ENCODE measurements around the gene SMIM41. TPM values are rescaled to one million over a fixed set of nuclear protein-coding genes. Genes with fewer than 3 reads are reported as not detected.
A peak's percentile ranks its signal among the peaks of the same experiment; 100 is the strongest.

The SMIM41 gene
- total and polyA plus RNA-seq, 4 donors, result 0.03 to 0.50 (median 0.24) TPM; not detected in 1

DNA sequence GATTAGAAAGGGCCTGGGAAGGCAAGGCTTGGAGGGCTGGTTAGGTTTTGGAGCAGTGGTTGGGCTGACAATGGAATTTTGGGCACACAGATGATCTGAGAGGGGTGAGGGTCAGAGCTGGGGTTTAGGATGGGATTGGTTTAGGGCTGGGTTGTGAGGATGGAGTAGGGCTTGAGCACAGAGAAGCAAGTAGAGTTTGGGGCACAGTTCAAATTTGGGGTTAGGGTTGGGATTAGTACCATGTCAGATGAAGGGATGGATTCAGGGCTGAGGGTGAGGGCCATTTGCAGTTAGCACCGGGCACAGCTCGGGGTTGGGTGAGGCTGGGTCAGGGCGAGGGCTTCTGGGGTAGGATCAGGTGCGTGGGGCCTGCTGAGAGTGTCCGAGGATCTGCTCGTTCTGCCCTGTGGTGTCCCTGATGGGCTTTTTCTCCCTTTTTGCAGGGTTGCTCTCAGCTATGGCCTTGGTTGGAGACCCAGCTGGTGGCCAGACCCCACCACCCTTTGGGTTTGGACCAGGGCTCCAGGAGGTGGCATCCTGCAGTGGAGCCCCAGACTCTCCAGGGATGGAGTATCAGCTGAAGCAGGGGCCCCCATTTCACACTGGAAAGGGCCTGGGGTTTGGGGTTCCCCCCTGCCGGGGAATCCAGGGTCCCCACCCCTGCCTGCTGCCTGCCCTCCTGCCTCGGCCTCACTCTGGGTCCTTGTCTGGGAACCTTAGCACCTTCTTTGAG lies 66.8 kb downstream of the SMIM41 start:
- H3K4me3 ChIP-seq (ENCODE audit: low read depth in 1 of 3, low read length in 3 of 3), result no peak overlapping the region
- H3K9me3 ChIP-seq (ENCODE audit: control insufficient read depth in 4 of 4, low read length in 3 of 4), result no peaks in the 10 kb centered on the region
- H3K9ac ChIP-seq (ENCODE audit: low read depth in 1 of 2, low read length in 2 of 2), result no peak overlapping the region
- no peaks in the 10 kb centered on the region for H3K27me3 ChIP-seq (ENCODE audit: control insufficient read depth in 4 of 4, insufficient read depth in 4 of 4, low read length in 3 of 4)
- no peak for DNase-seq (ENCODE audit: low spot score)
- TF ChIP-seq ATF3 (IDR thresholded peaks at IDR 0.05) (no peak), NR2F2 (IDR thresholded peaks at IDR 0.05) (no peak), TAF1 (conservative IDR thresholded peaks at IDR 0.05) (no peak), RXRA (IDR thresholded peaks at IDR 0.05) (no peak), JUND (IDR thresholded peaks at IDR 0.05) (no peak), MAX (IDR thresholded peaks at IDR 0.05) (no peak), FOXA1 (IDR thresholded peaks at IDR 0.05) (no peak), FOXA2 (IDR thresholded peaks at IDR 0.05) (no peak), GABPA (IDR thresholded peaks at IDR 0.05 in 1 of 2, conservative IDR thresholded peaks at IDR 0.05 in 1 of 2) (no peak)
- TF ChIP-seq, protein P1, sequence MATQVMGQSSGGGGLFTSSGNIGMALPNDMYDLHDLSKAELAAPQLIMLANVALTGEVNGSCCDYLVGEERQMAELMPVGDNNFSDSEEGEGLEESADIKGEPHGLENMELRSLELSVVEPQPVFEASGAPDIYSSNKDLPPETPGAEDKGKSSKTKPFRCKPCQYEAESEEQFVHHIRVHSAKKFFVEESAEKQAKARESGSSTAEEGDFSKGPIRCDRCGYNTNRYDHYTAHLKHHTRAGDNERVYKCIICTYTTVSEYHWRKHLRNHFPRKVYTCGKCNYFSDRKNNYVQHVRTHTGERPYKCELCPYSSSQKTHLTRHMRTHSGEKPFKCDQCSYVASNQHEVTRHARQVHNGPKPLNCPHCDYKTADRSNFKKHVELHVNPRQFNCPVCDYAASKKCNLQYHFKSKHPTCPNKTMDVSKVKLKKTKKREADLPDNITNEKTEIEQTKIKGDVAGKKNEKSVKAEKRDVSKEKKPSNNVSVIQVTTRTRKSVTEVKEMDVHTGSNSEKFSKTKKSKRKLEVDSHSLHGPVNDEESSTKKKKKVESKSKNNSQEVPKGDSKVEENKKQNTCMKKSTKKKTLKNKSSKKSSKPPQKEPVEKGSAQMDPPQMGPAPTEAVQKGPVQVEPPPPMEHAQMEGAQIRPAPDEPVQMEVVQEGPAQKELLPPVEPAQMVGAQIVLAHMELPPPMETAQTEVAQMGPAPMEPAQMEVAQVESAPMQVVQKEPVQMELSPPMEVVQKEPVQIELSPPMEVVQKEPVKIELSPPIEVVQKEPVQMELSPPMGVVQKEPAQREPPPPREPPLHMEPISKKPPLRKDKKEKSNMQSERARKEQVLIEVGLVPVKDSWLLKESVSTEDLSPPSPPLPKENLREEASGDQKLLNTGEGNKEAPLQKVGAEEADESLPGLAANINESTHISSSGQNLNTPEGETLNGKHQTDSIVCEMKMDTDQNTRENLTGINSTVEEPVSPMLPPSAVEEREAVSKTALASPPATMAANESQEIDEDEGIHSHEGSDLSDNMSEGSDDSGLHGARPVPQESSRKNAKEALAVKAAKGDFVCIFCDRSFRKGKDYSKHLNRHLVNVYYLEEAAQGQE (IDR thresholded peaks at IDR 0.05), result no peak
- TF ChIP-seq, protein P2, sequence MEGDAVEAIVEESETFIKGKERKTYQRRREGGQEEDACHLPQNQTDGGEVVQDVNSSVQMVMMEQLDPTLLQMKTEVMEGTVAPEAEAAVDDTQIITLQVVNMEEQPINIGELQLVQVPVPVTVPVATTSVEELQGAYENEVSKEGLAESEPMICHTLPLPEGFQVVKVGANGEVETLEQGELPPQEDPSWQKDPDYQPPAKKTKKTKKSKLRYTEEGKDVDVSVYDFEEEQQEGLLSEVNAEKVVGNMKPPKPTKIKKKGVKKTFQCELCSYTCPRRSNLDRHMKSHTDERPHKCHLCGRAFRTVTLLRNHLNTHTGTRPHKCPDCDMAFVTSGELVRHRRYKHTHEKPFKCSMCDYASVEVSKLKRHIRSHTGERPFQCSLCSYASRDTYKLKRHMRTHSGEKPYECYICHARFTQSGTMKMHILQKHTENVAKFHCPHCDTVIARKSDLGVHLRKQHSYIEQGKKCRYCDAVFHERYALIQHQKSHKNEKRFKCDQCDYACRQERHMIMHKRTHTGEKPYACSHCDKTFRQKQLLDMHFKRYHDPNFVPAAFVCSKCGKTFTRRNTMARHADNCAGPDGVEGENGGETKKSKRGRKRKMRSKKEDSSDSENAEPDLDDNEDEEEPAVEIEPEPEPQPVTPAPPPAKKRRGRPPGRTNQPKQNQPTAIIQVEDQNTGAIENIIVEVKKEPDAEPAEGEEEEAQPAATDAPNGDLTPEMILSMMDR (IDR thresholded peaks at IDR 0.05; ENCODE audit: low read depth, low read length, missing input control), result no peak
- H3K36me3 ChIP-seq (ENCODE audit: control insufficient read depth in 4 of 4, insufficient read depth in 3 of 4, low read depth in 1 of 4, low read length in 3 of 4), result no peaks in the 10 kb centered on the region
- 94% methylated on average over 8 of the region's 8 CpGs for WGBS
- no peaks in the 10 kb centered on the region for H3K4me1 ChIP-seq (ENCODE audit: control insufficient read depth in 4 of 4, insufficient read depth in 4 of 4, low read length in 3 of 4)
- H3K27ac ChIP-seq (ENCODE audit: low read depth in 1 of 2, low read length in 2 of 2), result no peak overlapping the region

- H3K9me3 ChIP-seq (ENCODE audit: control insufficient read depth in 4 of 4, low read length in 3 of 4), result no peaks in the 10 kb centered on the region
- no peaks in the 10 kb centered on the region for H3K4me1 ChIP-seq (ENCODE audit: control insufficient read depth in 4 of 4, insufficient read depth in 4 of 4, low read length in 3 of 4)
- no peak overlapping the region for H3K9ac ChIP-seq (ENCODE audit: low read depth in 1 of 2, low read length in 2 of 2)
- no peak for DNase-seq (ENCODE audit: low spot score)
- no peaks in the 10 kb centered on the region for H3K27me3 ChIP-seq (ENCODE audit: control insufficient read depth in 4 of 4, insufficient read depth in 4 of 4, low read length in 3 of 4)
- peak overlapping the region in 1 of 2 donors; percentile 2 for H3K27ac ChIP-seq (ENCODE audit: low read depth in 1 of 2, low read length in 2 of 2)
- H3K4me3 ChIP-seq (ENCODE audit: low read depth in 1 of 3, low read length in 3 of 3), result no peak overlapping the region
- no peaks in the 10 kb centered on the region for H3K36me3 ChIP-seq (ENCODE audit: control insufficient read depth in 4 of 4, insufficient read depth in 3 of 4, low read depth in 1 of 4, low read length in 3 of 4)
- 84% methylated on average over 11 of the region's 11 CpGs for WGBS
- TF ChIP-seq MAX (IDR thresholded peaks at IDR 0.05), result no peak
- no peak for TF ChIP-seq RXRA (IDR thresholded peaks at IDR 0.05)
- no peak for TF ChIP-seq HNF4G (IDR thresholded peaks at IDR 0.05)
- TF ChIP-seq RAD21 (IDR thresholded peaks at IDR 0.05), result no peak
- TF ChIP-seq, protein P3, sequence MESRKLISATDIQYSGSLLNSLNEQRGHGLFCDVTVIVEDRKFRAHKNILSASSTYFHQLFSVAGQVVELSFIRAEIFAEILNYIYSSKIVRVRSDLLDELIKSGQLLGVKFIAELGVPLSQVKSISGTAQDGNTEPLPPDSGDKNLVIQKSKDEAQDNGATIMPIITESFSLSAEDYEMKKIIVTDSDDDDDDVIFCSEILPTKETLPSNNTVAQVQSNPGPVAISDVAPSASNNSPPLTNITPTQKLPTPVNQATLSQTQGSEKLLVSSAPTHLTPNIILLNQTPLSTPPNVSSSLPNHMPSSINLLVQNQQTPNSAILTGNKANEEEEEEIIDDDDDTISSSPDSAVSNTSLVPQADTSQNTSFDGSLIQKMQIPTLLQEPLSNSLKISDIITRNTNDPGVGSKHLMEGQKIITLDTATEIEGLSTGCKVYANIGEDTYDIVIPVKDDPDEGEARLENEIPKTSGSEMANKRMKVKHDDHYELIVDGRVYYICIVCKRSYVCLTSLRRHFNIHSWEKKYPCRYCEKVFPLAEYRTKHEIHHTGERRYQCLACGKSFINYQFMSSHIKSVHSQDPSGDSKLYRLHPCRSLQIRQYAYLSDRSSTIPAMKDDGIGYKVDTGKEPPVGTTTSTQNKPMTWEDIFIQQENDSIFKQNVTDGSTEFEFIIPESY (IDR thresholded peaks at IDR 0.05), result no peak
- TF ChIP-seq FOXA1 (IDR thresholded peaks at IDR 0.05), result no peak
- no peak for TF ChIP-seq SP1 (IDR thresholded peaks at IDR 0.05)
- TF ChIP-seq HNF4A (conservative IDR thresholded peaks at IDR 0.05), result no peak
- TF ChIP-seq JUND (IDR thresholded peaks at IDR 0.05), result no peak
- no peak for TF ChIP-seq FOXA2 (IDR thresholded peaks at IDR 0.05)
- no peak for TF ChIP-seq YY1 (IDR thresholded peaks at IDR 0.05)
- no peak for TF ChIP-seq NR2F2 (IDR thresholded peaks at IDR 0.05)
- TF ChIP-seq ATF3 (IDR thresholded peaks at IDR 0.05), result no peak
- TF ChIP-seq TAF1 (conservative IDR thresholded peaks at IDR 0.05), result no peak
- TF ChIP-seq, protein P1 (IDR thresholded peaks at IDR 0.05), result no peak
These were observed 67.4 kb downstream of the SMIM41 start for GRCh38 chr12:52146822-52147366.
